BE2C (cell line): ENCODE measurements around the gene DCLRE1C.

Experiments
- DNase-seq: peaks from one replicate; pipeline ENCODE4 v3.0.0-alpha.2; 2020
- H3K27me3 ChIP-seq: fragments of 250-450 bp; sonication (Bioruptor Pico); 2 replicates; pipeline ENCODE4 v1.5.1; 2020; ENCODE audit warnings: mild to moderate bottlenecking
- H3K36me3 ChIP-seq: fragments of 250-450 bp; sonication (Bioruptor Pico); 2 replicates; pipeline ENCODE4 v1.5.1; 2020; ENCODE audit warnings: mild to moderate bottlenecking
- H3K4me1 ChIP-seq: fragments of 250-450 bp; sonication (Bioruptor Pico); 2 replicates; pipeline ENCODE4 v1.5.1; 2020
- H3K4me3 ChIP-seq: 2 replicates; pipeline ENCODE4 v1.5.1; 2011; ENCODE audit warnings: low read depth, low read length
- H3K9me3 ChIP-seq: fragments of 250-450 bp; sonication (Bioruptor Pico); 2 replicates; pipeline ENCODE4 v1.5.1; 2020
- TF ChIP-seq, protein P1 (sequence below): IDR thresholded peaks from 2 replicates; pipeline ENCODE4 v1.5.1; 2012; ENCODE audit warnings: mild to moderate bottlenecking, low read depth, low read length

DCLRE1C gene

DNA sequence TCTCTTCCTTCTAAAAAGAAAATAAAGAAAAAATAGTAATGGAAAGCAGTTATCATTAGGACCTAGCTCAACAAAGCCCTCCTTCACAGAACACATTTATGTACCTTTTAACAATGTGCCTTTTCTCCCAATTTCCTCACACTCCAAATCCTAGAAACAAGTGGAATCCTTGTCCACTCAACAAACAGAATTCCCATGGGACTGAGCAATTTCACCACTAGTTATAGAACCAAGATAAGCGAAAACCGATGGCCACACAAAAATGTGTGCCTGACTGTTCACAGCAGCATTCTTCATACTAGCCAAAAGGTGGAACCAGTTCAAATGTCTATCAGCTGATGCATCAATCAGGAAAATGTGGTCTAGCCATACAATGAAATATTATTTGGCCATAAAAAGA lies 17.3 kb downstream of the DCLRE1C start:
- H3K9me3 ChIP-seq, result no peaks in the 10 kb centered on the region
- H3K4me3 ChIP-seq, result no peak overlapping the region
- DNase-seq, result no peak
- TF ChIP-seq, protein P1, sequence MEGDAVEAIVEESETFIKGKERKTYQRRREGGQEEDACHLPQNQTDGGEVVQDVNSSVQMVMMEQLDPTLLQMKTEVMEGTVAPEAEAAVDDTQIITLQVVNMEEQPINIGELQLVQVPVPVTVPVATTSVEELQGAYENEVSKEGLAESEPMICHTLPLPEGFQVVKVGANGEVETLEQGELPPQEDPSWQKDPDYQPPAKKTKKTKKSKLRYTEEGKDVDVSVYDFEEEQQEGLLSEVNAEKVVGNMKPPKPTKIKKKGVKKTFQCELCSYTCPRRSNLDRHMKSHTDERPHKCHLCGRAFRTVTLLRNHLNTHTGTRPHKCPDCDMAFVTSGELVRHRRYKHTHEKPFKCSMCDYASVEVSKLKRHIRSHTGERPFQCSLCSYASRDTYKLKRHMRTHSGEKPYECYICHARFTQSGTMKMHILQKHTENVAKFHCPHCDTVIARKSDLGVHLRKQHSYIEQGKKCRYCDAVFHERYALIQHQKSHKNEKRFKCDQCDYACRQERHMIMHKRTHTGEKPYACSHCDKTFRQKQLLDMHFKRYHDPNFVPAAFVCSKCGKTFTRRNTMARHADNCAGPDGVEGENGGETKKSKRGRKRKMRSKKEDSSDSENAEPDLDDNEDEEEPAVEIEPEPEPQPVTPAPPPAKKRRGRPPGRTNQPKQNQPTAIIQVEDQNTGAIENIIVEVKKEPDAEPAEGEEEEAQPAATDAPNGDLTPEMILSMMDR, result no peak
- no peaks in the 10 kb centered on the region for H3K27me3 ChIP-seq
- H3K36me3 ChIP-seq, result peaks cover 4% of the 10 kb centered on the region; the same call in 1 of the 2 replicates
- H3K4me1 ChIP-seq, result no peaks in the 10 kb centered on the region

DNA sequence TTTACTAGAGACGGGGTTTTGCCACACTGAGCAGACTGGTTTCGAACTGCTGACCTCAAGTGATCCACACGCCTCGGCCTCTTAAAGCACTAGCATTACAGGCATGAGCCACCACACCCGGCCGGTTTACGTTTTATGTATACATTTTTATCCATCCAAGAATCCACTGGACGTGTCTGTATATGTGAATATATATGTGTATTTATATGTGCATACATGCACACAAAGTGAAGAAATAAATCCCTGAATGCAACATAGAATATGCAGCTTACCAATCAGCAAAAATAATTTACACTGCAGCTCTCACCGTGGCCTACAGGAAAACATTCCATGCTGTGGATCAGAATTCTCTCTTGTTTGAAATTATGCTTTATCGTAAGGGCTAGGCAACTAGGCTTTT lies 23.3 kb downstream of the DCLRE1C start:
- DNase-seq, result no peak
- Histone ChIP-seq H3K4me1 (no peaks in the 10 kb centered on the region), H3K36me3 (peaks cover 6% of the 10 kb centered on the region; the same call in 1 of the 2 replicates), H3K4me3 (no peak overlapping the region), H3K27me3 (no peaks in the 10 kb centered on the region), H3K9me3 (no peaks in the 10 kb centered on the region)
- TF ChIP-seq, protein P1, result no peak

DNA sequence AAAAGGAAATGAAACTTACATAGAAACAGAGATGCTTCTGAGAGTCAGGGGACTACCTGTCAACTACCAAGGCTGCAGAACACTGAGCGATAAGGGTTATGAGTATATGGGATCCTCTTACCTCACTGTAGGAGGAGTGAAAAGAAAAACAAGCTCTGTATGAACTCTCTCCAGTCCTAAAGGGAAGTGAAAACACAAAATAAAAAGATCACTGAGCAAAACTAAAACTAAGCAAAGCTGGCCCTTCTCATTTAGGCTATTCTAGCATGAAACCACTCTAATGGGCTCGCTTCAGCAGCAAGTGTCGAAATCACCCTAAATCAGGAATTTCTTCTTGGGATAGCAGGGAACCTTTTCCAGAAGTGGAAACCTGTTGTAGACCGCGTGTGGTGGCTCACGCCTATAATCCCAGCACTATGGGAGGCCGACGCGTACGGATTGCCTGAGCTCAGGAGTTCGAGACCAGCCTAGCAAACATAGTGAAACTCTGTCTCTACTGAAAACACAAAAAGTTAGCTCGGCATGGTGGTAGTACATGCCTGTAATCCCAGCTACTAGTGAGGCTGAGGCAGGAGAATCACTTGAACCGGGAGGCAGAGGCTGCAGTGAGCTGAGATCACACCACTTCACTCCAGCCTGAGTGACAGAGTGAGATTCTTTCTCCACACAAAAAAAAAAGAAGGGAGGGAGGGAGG lies 27.0 kb downstream of the DCLRE1C start:
- Histone ChIP-seq H3K27me3 (no peaks in the 10 kb centered on the region), H3K4me3 (no peak overlapping the region), H3K4me1 (no peaks in the 10 kb centered on the region), H3K36me3 (peaks cover 8% of the 10 kb centered on the region), H3K9me3 (no peaks in the 10 kb centered on the region)
- no peak for DNase-seq
- TF ChIP-seq, protein P1, result no peak

DNA sequence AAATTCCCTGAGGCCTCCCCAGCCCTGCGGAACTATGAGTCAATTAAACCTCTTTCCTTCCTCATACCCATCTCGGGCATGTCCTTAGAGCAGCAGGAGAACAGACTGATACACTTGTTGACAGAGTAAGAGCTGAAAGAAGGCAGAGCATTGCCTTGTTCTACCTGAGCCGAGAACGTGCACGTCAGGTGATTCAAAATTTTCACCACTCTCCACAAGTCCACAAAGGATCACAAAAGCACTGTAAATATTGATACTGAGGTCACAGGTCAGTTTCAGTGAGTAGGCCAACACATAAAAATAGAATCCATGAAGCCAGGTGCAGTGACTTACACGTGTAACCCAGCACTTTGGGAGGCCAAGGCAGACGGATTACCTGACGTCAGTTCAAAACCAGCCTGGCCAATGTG lies 27.8 kb downstream of the DCLRE1C start:
- TF ChIP-seq, protein P1, result no peak
- DNase-seq, result no peak
- no peaks in the 10 kb centered on the region for H3K27me3 ChIP-seq
- no peaks in the 10 kb centered on the region for H3K4me1 ChIP-seq
- peaks cover 10% of the 10 kb centered on the region for H3K36me3 ChIP-seq
- H3K9me3 ChIP-seq, result no peaks in the 10 kb centered on the region
- H3K4me3 ChIP-seq, result no peak overlapping the region

DNA sequence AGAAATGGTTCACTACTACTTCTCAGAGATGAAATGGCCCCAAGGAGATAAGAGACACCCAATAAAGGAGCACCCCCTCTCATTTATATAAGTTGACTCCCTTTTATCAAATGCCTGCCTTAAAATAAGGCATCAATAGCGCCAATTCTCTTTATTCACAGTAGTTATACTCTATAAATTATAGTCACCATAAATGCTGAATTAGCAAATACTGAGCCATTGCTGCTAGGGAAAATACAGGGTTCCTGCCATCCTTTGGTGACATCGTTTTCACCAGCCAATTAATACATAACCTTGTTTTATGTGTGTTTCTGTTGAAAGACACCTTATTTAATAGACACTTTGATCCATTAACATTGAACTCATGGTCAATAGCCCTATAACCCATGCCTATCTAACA lies 28.6 kb downstream of the DCLRE1C start:
- TF ChIP-seq, protein P1, result no peak
- Histone ChIP-seq H3K4me3 (no peak overlapping the region), H3K36me3 (peaks cover 10% of the 10 kb centered on the region), H3K9me3 (no peaks in the 10 kb centered on the region), H3K27me3 (no peaks in the 10 kb centered on the region), H3K4me1 (no peaks in the 10 kb centered on the region)
- no peak for DNase-seq

DNA sequence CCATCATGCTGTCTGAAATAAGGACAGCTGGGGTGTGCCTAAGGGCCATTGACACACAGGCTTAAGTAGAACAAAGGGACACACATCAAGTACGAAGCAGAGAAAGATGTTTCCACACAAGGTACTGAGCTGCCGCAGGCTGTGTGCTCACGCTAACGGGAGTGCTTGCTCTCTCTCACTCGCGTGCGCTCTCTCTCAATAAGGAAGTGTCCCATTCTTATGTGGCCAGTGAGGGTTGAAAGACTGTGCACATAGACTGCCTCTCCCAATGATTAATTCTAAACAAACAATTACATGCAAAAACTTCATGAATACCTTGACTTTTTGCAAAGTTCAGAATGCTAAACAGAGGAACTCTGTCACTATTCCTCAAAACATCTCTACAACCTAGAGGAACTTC lies 29.9 kb downstream of the DCLRE1C start:
- TF ChIP-seq, protein P1, result no peak
- Histone ChIP-seq H3K4me1 (no peaks in the 10 kb centered on the region), H3K36me3 (peaks cover 17% of the 10 kb centered on the region), H3K27me3 (no peaks in the 10 kb centered on the region), H3K4me3 (no peak overlapping the region), H3K9me3 (no peaks in the 10 kb centered on the region)
- DNase-seq, result no peak
